OCI-LY7 (cell line): ENCODE measurements around the gene SYT13. TPM values are rescaled to one million over a fixed set of nuclear protein-coding genes. Genes with fewer than 3 reads are reported as not detected.

Experiments
- BruUV-seq: library from RNA; stranded (reverse); fragments of 400-500 nt; replicated peaks from 2 replicates; lab custom pipeline; 2021; lab: Mats Ljungman, UMichigan
- CTCF ChIA-PET: fragments of 300-600 bp; sonication (Branson Sonifier 250); formaldehyde crosslinking; loops from one replicate; lab custom pipeline; 2022; ENCODE audit warnings: antibody characterized with exemption; ENCODE audit not compliant: unreplicated experiment; lab: Charles Lee
- POLR2A ChIA-PET: fragments of 300-600 bp; sonication (Branson Sonifier 250); formaldehyde crosslinking; loops from one replicate; lab custom pipeline; 2022; ENCODE audit warnings: antibody characterized with exemption; lab: Charles Lee
- DNase-seq: peaks from one replicate; pipeline ENCODE4 v3.0.0-alpha.2; 2015; ENCODE audit warnings: low spot score
- H2AFZ ChIP-seq: fragments of 200-600 bp; sonication (generic), shearing (Covaris generic); 2 replicates; pipeline ENCODE4 v1.6.1; 2014; ENCODE audit warnings: mild to moderate bottlenecking, antibody characterized with exemption, low read length, moderate library complexity
- H3K27ac ChIP-seq: fragments of 200-600 bp; sonication (generic); 2 replicates; pipeline ENCODE4 v1.5.1; 2014; ENCODE audit warnings: mixed run types, low read depth, mild to moderate bottlenecking, moderate library complexity, low read length, inconsistent platforms; ENCODE audit not compliant: poor library complexity, severe bottlenecking
- H3K36me3 ChIP-seq: fragments of 200-600 bp; sonication (generic); 2 replicates; pipeline ENCODE4 v1.6.1; 2014; ENCODE audit warnings: mild to moderate bottlenecking, antibody characterized with exemption, low read length, moderate library complexity, mixed read lengths; ENCODE audit not compliant: insufficient read depth
- H3K4me1 ChIP-seq: fragments of 200-600 bp; sonication (generic); 2 replicates; pipeline ENCODE4 v1.5.1; 2014; ENCODE audit warnings: mild to moderate bottlenecking, low read length; ENCODE audit not compliant: insufficient read depth, poor library complexity, severe bottlenecking
- H3K4me2 ChIP-seq: fragments of 200-600 bp; sonication (generic); 2 replicates; pipeline ENCODE4 v1.6.1; 2014; ENCODE audit warnings: mild to moderate bottlenecking, low read length
- H3K4me3 ChIP-seq: fragments of 200-600 bp; sonication (generic); 2 replicates; pipeline ENCODE4 v1.5.1; 2014; ENCODE audit warnings: mild to moderate bottlenecking, low read depth, low read length; ENCODE audit not compliant: poor library complexity, severe bottlenecking
- H3K79me2 ChIP-seq: fragments of 200-600 bp; sonication (generic); 2 replicates; pipeline ENCODE4 v1.6.1; 2016; ENCODE audit warnings: low read depth, mild to moderate bottlenecking, low read length, moderate library complexity, mixed read lengths; ENCODE audit not compliant: insufficient read depth
- H3K9me2 ChIP-seq: fragments of 200-600 bp; sonication (generic); 2 replicates; pipeline ENCODE4 v1.6.1; 2016; ENCODE audit warnings: mild to moderate bottlenecking, low read length, mixed read lengths; ENCODE audit not compliant: insufficient read depth
- H3K9me3 ChIP-seq: fragments of 200-600 bp; sonication (generic); 2 replicates; pipeline ENCODE4 v1.6.1; 2014; ENCODE audit warnings: mild to moderate bottlenecking, mixed run types, low read length, mixed read lengths
- H4K20me1 ChIP-seq: fragments of 200-600 bp; sonication (generic); 2 replicates; pipeline ENCODE4 v1.6.1; 2014; ENCODE audit warnings: mild to moderate bottlenecking, antibody characterized with exemption, low read length, moderate library complexity, mixed read lengths; ENCODE audit not compliant: insufficient read depth
- EZH2phosphoT487 ChIP-seq: fragments of 200-600 bp; sonication (generic); IDR thresholded peaks from 2 replicates; pipeline ENCODE4 v1.6.1; 2018; ENCODE audit warnings: low read depth, borderline replicate concordance, mild to moderate bottlenecking, mixed run types, antibody characterized with exemption, low read length, moderate library complexity, mixed read lengths
- intact Hi-C: fragments of 100-400 bp; cut with micrococcal nuclease; formaldehyde crosslinking; loops from one replicate; pipeline ENCODE4 v1.10.0; 2022; ENCODE audit not compliant: unreplicated experiment
- total RNA-seq, 2 experiments: library from RNA; depleted of rRNA in 1 of 2; stranded (reverse); fragments of >200 nt in 1 of 2; shearing (Covaris generic) in 1 of 2; gene quantifications; 2 replicates each; pipeline ENCODE4 v1.2.3, GENCODE V29; 2014 to 2022
- TF ChIP-seq, protein P1 (sequence below): fragments of 200-600 bp; sonication (generic); conservative IDR thresholded peaks from 2 replicates; pipeline ENCODE4 v1.5.1; 2014; ENCODE audit warnings: mild to moderate bottlenecking, antibody characterized with exemption, low read length, moderate library complexity, mixed read lengths

The SYT13 gene
- total RNA-seq, 2 experiments from 2014 or later: not detected

DNA sequence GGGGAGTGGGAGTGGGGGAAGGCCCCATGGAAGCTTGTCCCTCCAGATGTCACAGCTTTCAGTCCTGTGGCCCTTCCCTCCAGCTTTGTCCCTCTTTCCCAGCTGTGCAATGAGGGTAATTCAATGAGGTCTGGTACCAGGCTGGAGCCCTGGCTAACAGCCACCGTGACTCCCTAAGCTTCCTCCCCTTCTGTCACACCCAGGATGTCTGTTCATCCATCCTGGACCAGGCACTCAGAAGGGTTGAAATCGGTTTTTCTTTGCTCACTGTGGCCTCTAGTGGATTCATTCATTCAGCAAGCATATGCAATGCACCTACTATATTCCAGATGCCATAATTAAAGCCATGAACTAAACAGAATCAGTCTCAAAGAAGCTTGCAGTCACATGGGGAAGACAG is 38.7 kb downstream of the SYT13 start:
- Histone ChIP-seq H4K20me1 (no peaks in the 10 kb centered on the region), H3K27ac (no peak overlapping the region), H3K36me3 (no peaks in the 10 kb centered on the region), H3K4me1 (peaks cover 9% of the 10 kb centered on the region), H2AFZ (no peak overlapping the region), H3K9me2 (no peaks in the 10 kb centered on the region), H3K79me2 (no peaks in the 10 kb centered on the region), H3K4me2 (no peak overlapping the region), H3K4me3 (no peak overlapping the region), H3K9me3 (no peaks in the 10 kb centered on the region)
- no peak for TF ChIP-seq EZH2phosphoT487
- TF ChIP-seq, protein P1, sequence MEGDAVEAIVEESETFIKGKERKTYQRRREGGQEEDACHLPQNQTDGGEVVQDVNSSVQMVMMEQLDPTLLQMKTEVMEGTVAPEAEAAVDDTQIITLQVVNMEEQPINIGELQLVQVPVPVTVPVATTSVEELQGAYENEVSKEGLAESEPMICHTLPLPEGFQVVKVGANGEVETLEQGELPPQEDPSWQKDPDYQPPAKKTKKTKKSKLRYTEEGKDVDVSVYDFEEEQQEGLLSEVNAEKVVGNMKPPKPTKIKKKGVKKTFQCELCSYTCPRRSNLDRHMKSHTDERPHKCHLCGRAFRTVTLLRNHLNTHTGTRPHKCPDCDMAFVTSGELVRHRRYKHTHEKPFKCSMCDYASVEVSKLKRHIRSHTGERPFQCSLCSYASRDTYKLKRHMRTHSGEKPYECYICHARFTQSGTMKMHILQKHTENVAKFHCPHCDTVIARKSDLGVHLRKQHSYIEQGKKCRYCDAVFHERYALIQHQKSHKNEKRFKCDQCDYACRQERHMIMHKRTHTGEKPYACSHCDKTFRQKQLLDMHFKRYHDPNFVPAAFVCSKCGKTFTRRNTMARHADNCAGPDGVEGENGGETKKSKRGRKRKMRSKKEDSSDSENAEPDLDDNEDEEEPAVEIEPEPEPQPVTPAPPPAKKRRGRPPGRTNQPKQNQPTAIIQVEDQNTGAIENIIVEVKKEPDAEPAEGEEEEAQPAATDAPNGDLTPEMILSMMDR: no peak
- no TSS peak for BruUV-seq
- no peak for DNase-seq
- intact Hi-C loops: no loop called here
- CTCF ChIA-PET: no interaction called here
- POLR2A ChIA-PET: no interaction called here

DNA sequence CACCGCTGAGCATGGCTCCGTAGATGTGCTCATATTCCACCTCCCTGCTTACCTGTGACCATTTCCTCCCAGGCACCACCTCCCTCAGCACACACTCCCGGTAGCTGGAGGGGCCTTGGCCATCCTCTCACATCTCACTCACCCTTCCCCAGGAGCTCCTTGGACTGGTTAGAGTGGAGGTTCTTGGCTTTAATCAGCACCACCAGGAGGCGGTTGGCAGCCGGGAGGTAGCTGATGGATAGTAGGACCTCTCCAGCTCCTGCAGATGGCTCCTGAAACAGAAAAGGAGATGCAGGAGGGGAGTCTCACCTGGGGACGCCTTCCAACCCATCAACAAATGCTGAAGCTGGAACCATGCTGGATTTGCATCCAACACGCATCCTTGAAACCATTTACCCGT is 39.9 kb downstream of the SYT13 start:
- TF ChIP-seq, protein P1: no peak
- no peak for TF ChIP-seq EZH2phosphoT487
- ChIA-PET CTCF (no interaction called here), POLR2A (no interaction called here)
- Histone ChIP-seq H3K9me2 (no peaks in the 10 kb centered on the region), H3K4me1 (peaks cover 9% of the 10 kb centered on the region), H2AFZ (no peak overlapping the region), H3K4me2 (no peak overlapping the region), H3K9me3 (no peaks in the 10 kb centered on the region), H4K20me1 (no peaks in the 10 kb centered on the region), H3K36me3 (no peaks in the 10 kb centered on the region), H3K79me2 (no peaks in the 10 kb centered on the region), H3K4me3 (no peak overlapping the region), H3K27ac (no peak overlapping the region)
- no peak for DNase-seq
- intact Hi-C loops: no loop called here
- BruUV-seq: no TSS peak

DNA sequence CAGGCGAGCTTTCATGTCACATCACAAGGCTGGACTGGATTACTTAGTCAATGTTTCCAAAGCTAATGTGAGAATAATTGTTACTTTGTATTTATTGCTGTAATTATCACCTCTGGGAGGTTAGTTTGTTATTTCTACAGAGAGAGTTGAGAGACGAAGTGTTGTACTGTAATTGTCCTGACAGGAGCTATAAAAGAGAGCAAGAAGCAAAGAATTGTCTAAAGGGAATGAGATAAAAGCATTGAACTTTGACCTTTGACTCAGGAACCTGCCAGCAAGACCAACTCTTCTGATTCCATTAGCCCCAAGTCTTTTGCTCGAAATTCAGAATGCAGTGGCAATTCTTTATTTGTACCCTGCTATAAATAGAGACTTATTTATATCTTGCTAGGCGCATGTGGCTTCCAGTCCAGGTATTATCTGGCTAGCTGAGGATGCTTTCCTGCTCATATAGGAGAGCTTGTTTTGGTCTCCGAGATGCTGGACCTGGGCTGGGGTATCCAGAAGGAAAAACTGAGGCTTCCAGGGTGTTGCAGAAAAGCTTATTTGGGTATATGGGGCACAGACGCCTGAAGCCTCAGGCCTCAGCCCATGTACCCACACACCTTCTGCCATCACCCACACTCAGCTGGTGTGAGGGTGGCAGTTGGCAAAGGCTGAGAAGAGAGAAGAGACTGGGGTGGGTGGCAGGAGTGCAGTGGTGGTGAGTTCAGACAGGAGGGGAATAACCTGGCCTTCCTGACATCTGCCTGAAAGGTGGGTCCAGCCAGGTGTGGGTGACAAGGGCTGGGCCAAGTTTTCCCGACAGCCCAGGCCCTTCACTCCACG is 40.7 kb downstream of the SYT13 start:
- H3K9me2 ChIP-seq: no peaks in the 10 kb centered on the region
- no TSS peak for BruUV-seq
- ChIA-PET CTCF (no interaction called here), POLR2A (interaction anchor here (0.7 to 1.1 kb wide), 2 partner anchors 9 to 22 kb away, joined by 3 to 6 read pairs; no protein-coding TSS in a partner anchor)
- DNase-seq: no peak
- H3K4me2 ChIP-seq: no peak overlapping the region
- peaks cover 7% of the 10 kb centered on the region for H3K4me1 ChIP-seq
- intact Hi-C loops: no loop called here
- no peaks in the 10 kb centered on the region for H3K36me3 ChIP-seq
- TF ChIP-seq, protein P1: no peak
- no peak for TF ChIP-seq EZH2phosphoT487
- no peak overlapping the region for H3K4me3 ChIP-seq
- H3K9me3 ChIP-seq: no peaks in the 10 kb centered on the region
- H3K27ac ChIP-seq: no peak overlapping the region
- no peaks in the 10 kb centered on the region for H3K79me2 ChIP-seq
- no peak overlapping the region for H2AFZ ChIP-seq
- no peaks in the 10 kb centered on the region for H4K20me1 ChIP-seq
